Left hindlimb (tissue), 1 donor: ENCODE data around the gene TBC1D9.

Source experiments
- DNase-seq: peaks from one replicate; pipeline ENCODE4 v3.0.0-alpha.2; 2018

The TBC1D9 gene

GRCh38 chr4:140688711-140689598 lies 67.2 kb downstream of the TBC1D9 start:
- DNase-seq: no peak

- no peak for DNase-seq
These were observed 69.4 kb downstream of the TBC1D9 start for GRCh38 chr4:140686796-140687195.

GRCh38 chr4:140684314-140684713 lies 71.9 kb downstream of the TBC1D9 start:
- DNase-seq: no peak

GRCh38 chr4:140681201-140681600 lies 75.0 kb downstream of the TBC1D9 start:
- no peak for DNase-seq

GRCh38 chr4:140680686-140681085 lies 75.5 kb downstream of the TBC1D9 start:
- no peak for DNase-seq

GRCh38 chr4:140679576-140679975 lies 76.6 kb downstream of the TBC1D9 start:
- DNase-seq: no peak

- no peak for DNase-seq
These were observed 80.5 kb downstream of the TBC1D9 start for GRCh38 chr4:140675599-140676231.

GRCh38 chr4:140673729-140674128 lies 82.5 kb downstream of the TBC1D9 start:
- DNase-seq: no peak

GRCh38 chr4:140672416-140672815 lies 83.8 kb downstream of the TBC1D9 start:
- DNase-seq: no peak

- DNase-seq: no peak
These were observed 88.1 kb downstream of the TBC1D9 start for GRCh38 chr4:140668111-140668510.

- DNase-seq: no peak
These were observed 89.1 kb downstream of the TBC1D9 start for GRCh38 chr4:140666889-140667614.

GRCh38 chr4:140662082-140662869 lies 93.9 kb downstream of the TBC1D9 start:
- no peak for DNase-seq

GRCh38 chr4:140661550-140661949 lies 94.6 kb downstream of the TBC1D9 start:
- DNase-seq: no peak

GRCh38 chr4:140659943-140660700 lies 96.1 kb downstream of the TBC1D9 start:
- DNase-seq: no peak

GRCh38 chr4:140654495-140654814 lies 101.7 kb downstream of the TBC1D9 start:
- DNase-seq: no peak

GRCh38 chr4:140653718-140654494 lies 102.3 kb downstream of the TBC1D9 start:
- no peak for DNase-seq

GRCh38 chr4:140652601-140653000 lies 103.6 kb downstream of the TBC1D9 start:
- no peak for DNase-seq

- DNase-seq: no peak
These were observed 107.4 kb downstream of the TBC1D9 start for GRCh38 chr4:140648716-140649308.

- no peak for DNase-seq
These were observed 110.4 kb downstream of the TBC1D9 start for GRCh38 chr4:140645614-140646412.

GRCh38 chr4:140645196-140645595 lies 111.0 kb downstream of the TBC1D9 start:
- DNase-seq: no peak
